CD14-positive monocyte (primary cell): Measurements from ENCODE around the gene NHS. TPM values are rescaled to one million over a fixed set of nuclear protein-coding genes. Genes with fewer than 3 reads are reported as not detected.

ENCODE experiments used
- DNase-seq, 3 donors: peaks; one replicate each; pipeline ENCODE4 v3.0.0-alpha.2; 2011 to 2022
- H2AFZ ChIP-seq: 2 replicates; pipeline ENCODE4 v1.6.0; 2012; ENCODE audit warnings: mild to moderate bottlenecking, low read depth, low read length, inconsistent platforms; ENCODE audit not compliant: insufficient read depth, poor library complexity, severe bottlenecking
- H3K27ac ChIP-seq, 2 donors: 1 replicate in 1 of 2; 2 replicates in 1 of 2; pipeline ENCODE4 v1.5.1; 2012 to 2013; ENCODE audit warnings: low read length in 2 of 2, control low read depth in 1 of 2, inconsistent platforms in 1 of 2, low read depth in 1 of 2, mild to moderate bottlenecking in 1 of 2
- H3K27me3 ChIP-seq, 2 donors: one replicate each; pipeline versions ENCODE4 v1.6.0 to v1.6.1; 2011 to 2013; ENCODE audit warnings: low read length in 2 of 2; ENCODE audit not compliant: control insufficient read depth in 2 of 2, insufficient read depth in 2 of 2
- H3K36me3 ChIP-seq, 2 donors: replicated peaks in 1 of 2; 1 replicate in 1 of 2; 2 replicates in 1 of 2; pipeline versions ENCODE4 v1.5.1 to v1.6.1; 2012 to 2013; ENCODE audit warnings: low read length in 2 of 2, control low read depth in 1 of 2, inconsistent platforms in 1 of 2, mild to moderate bottlenecking in 1 of 2; ENCODE audit not compliant: insufficient read depth in 2 of 2, control insufficient read depth in 1 of 2
- H3K4me1 ChIP-seq, 2 donors: 1 replicate in 1 of 2; 2 replicates in 1 of 2; pipeline versions ENCODE4 v1.5.1 to v1.6.1; 2012 to 2013; ENCODE audit warnings: low read length in 2 of 2, control low read depth in 1 of 2, inconsistent platforms in 1 of 2, mild to moderate bottlenecking in 1 of 2, moderate library complexity in 1 of 2; ENCODE audit not compliant: insufficient read depth in 2 of 2, control insufficient read depth in 1 of 2
- H3K4me2 ChIP-seq: replicated peaks from 2 replicates; pipeline ENCODE3; 2012; ENCODE audit warnings: low read length, moderate library complexity, mild to moderate bottlenecking; ENCODE audit not compliant: poor library complexity, severe bottlenecking; ENCODE audit errors: extremely low read depth
- H3K4me3 ChIP-seq, 3 experiments: fragments of 200-600 bp in 1 of 3; sonication (generic) in 1 of 3; replicated peaks in 1 of 3; 1 replicate in 2 of 3; 2 replicates in 1 of 3; pipeline ENCODE4 v1.5.1; 2011 to 2013; ENCODE audit warnings: low read length in 3 of 3, mild to moderate bottlenecking in 3 of 3, control low read depth in 2 of 3, low read depth in 2 of 3, inconsistent platforms in 1 of 3, moderate library complexity in 1 of 3
- H3K79me2 ChIP-seq: 2 replicates; pipeline ENCODE4 v1.6.0; 2012; ENCODE audit warnings: mild to moderate bottlenecking, control low read depth, inconsistent platforms, low read length, moderate library complexity; ENCODE audit not compliant: insufficient read depth
- H3K9ac ChIP-seq: 2 replicates; pipeline ENCODE4 v1.6.0; 2017; ENCODE audit warnings: low read length, mild to moderate bottlenecking; ENCODE audit not compliant: insufficient read depth, poor library complexity, severe bottlenecking
- H3K9me3 ChIP-seq, 2 donors: replicated peaks in 1 of 2; 1 replicate in 1 of 2; 2 replicates in 1 of 2; pipeline versions ENCODE4 v1.5.1 to v1.6.1; 2012 to 2013; ENCODE audit warnings: low read length in 2 of 2, control low read depth in 1 of 2; ENCODE audit not compliant: control insufficient read depth in 1 of 2, insufficient read depth in 1 of 2
- H4K20me1 ChIP-seq: 2 replicates; pipeline ENCODE4 v1.6.0; 2012; ENCODE audit warnings: mild to moderate bottlenecking, low read length, control low read depth, moderate library complexity; ENCODE audit not compliant: insufficient read depth
- H3K27ac Mint-ChIP-seq, 7 donors: one replicate each; pipeline ENCODE4 v1.8.0; 2020; ENCODE audit warnings: mild to moderate bottlenecking in 7 of 7, mixed read lengths in 7 of 7, moderate library complexity in 6 of 7, inconsistent platforms in 2 of 7
- H3K27me3 Mint-ChIP-seq, 3 donors: one replicate each; pipeline ENCODE4 v1.8.0; 2021 to 2022; ENCODE audit warnings: low read depth in 3 of 3, mild to moderate bottlenecking in 3 of 3, mixed read lengths in 3 of 3, moderate library complexity in 3 of 3, inconsistent platforms in 1 of 3
- H3K36me3 Mint-ChIP-seq, 2 donors: one replicate each; pipeline ENCODE4 v1.8.0; 2020; ENCODE audit warnings: mixed read lengths in 2 of 2, inconsistent platforms in 1 of 2, mild to moderate bottlenecking in 1 of 2
- H3K4me1 Mint-ChIP-seq: one replicate; pipeline ENCODE4 v1.8.0; 2020; ENCODE audit warnings: mild to moderate bottlenecking, mixed read lengths
- H3K4me3 Mint-ChIP-seq, 2 donors: one replicate each; pipeline ENCODE4 v1.8.0; 2020; ENCODE audit warnings: mild to moderate bottlenecking in 2 of 2, mixed read lengths in 2 of 2, moderate library complexity in 1 of 2
- H3K9me3 Mint-ChIP-seq, 7 donors: one replicate each; pipeline ENCODE4 v1.8.0; 2020 to 2022; ENCODE audit warnings: mixed read lengths in 7 of 7, mild to moderate bottlenecking in 6 of 7, moderate library complexity in 6 of 7, inconsistent platforms in 2 of 7
- WGBS: methylation state at CpG from one replicate; pipeline ENCODE4 v1.1.5; 2013; ENCODE audit warnings: missing lambda C conversion rate; ENCODE audit not compliant: insufficient coverage; 5-methylcytosine and 5-hydroxymethylcytosine counted together
- intact Hi-C, 2 donors: fragments of 100-400 bp; cut with micrococcal nuclease; formaldehyde crosslinking; loops; one replicate each; pipeline versions ENCODE4 v1.15.0 to v1.15.1; 2023
- polyA plus RNA-seq, 3 donors: library from polyadenylated mRNA; depleted of rRNA in 1 of 3; unstranded in 2 of 3; stranded (reverse) in 1 of 3; fragments of 300-500 nt in 2 of 3; fragments of >200 nt in 1 of 3; fragmentation: Illumina TruSeq in 2 of 3; gene quantifications; 1 replicate in 2 of 3; 2 replicates in 1 of 3; pipeline ENCODE4 v1.2.3, GENCODE V29; 2012 to 2021
- TF ChIP-seq, protein P1 (sequence below): fragments of 200-600 bp; IDR thresholded peaks from one replicate; pipeline ENCODE4 v1.8.0; 2022; ENCODE audit warnings: antibody characterized with exemption, mild to moderate bottlenecking

Gene NHS
- polyA plus RNA-seq, 3 donors: 0.86 to 1.8 (median 1.3) TPM

DNA sequence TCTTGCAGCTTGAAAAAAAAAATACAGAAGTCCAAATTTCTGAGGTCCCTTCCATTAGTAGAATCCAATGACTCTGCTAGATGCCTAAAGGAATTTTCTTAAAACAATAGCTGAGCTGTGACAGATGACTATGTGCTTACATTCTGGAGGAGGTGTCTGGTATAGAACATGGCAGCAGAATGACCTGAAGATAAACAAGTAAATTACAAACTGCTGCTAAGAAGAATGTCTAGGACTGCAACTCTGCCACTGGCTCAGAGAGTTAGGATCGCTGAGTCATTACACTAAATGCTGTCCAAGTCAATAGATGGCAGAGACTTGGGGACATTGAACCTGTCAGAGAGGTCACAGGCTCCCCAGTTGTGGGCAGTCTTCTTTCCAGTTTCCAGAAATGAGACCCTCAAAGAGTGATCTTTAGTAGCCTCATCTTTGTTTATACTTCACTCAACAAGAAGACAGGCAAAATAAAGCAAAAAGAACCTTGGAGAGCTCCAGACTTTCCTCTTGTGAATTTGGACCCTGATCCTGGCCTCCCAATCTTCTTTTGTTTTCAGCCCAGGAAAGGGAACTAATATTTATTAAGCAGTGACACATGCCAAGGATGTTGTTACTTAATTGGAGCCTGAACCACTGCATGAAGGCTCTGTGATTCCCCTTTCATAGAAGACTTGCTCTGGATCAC lies 305.9 kb downstream of the NHS start:
- Mint-ChIP-seq H3K36me3 (no peaks in the 10 kb centered on the region), H3K27ac (peak overlapping the region in 6 of 7 donors; percentile 25 to 89 (median 78)), H3K9me3 (peaks cover 0 to 6% (median 0%) of the 10 kb centered on the region in 7 donors), H3K4me3 (no peak overlapping the region), H3K4me1 (peaks cover 46% of the 10 kb centered on the region), H3K27me3 (peaks cover 0 to 3% (median 2%) of the 10 kb centered on the region in 3 donors)
- no peak overlapping the region for H2AFZ ChIP-seq
- TF ChIP-seq, protein P1, sequence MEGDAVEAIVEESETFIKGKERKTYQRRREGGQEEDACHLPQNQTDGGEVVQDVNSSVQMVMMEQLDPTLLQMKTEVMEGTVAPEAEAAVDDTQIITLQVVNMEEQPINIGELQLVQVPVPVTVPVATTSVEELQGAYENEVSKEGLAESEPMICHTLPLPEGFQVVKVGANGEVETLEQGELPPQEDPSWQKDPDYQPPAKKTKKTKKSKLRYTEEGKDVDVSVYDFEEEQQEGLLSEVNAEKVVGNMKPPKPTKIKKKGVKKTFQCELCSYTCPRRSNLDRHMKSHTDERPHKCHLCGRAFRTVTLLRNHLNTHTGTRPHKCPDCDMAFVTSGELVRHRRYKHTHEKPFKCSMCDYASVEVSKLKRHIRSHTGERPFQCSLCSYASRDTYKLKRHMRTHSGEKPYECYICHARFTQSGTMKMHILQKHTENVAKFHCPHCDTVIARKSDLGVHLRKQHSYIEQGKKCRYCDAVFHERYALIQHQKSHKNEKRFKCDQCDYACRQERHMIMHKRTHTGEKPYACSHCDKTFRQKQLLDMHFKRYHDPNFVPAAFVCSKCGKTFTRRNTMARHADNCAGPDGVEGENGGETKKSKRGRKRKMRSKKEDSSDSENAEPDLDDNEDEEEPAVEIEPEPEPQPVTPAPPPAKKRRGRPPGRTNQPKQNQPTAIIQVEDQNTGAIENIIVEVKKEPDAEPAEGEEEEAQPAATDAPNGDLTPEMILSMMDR: no peak
- H4K20me1 ChIP-seq: no peaks in the 10 kb centered on the region
- intact Hi-C loops: no loop called here
- no peaks in the 10 kb centered on the region for H3K79me2 ChIP-seq
- peak overlapping the region; percentile 22 for H3K4me2 ChIP-seq
- H3K9me3 ChIP-seq: no peaks in the 10 kb centered on the region
- H3K36me3 ChIP-seq: no peaks in the 10 kb centered on the region
- H3K27me3 ChIP-seq: no peaks in the 10 kb centered on the region
- no peak overlapping the region for H3K9ac ChIP-seq
- WGBS: 83% methylated on average over 1 of the region's 1 CpG
- H3K27ac ChIP-seq: peak overlapping the region; percentile 28 to 47
- DNase-seq: peak in 2 of 3 donors; percentile 9 to 32
- peaks cover 44 to 46% of the 10 kb centered on the region in 2 donors for H3K4me1 ChIP-seq
- H3K4me3 ChIP-seq: no peak overlapping the region

DNA sequence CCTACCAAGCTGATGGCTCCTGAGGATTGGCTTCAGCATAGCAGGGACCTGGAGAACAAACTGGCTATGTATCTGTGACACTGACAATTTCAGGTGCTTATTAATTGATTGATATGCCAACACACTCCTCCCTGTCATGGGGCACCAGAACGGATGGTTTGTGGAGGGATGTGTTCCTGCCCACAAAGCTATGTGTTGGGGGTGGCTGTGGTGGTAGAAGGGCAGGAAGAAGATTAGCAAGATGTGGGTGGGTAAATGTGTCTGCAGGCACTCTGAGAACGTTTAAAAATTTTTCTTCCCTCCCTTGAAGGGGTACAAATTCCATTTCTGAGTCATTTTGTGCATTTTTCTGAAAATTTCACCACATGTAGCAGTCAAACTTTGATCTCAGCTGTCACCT lies 307.3 kb downstream of the NHS start:
- Histone ChIP-seq H3K36me3 (no peaks in the 10 kb centered on the region), H3K27ac (peak overlapping the region in 1 of 2 donors; percentile 47), H3K4me2 (no peak overlapping the region), H3K9ac (no peak overlapping the region), H2AFZ (no peak overlapping the region), H4K20me1 (no peaks in the 10 kb centered on the region), H3K79me2 (no peaks in the 10 kb centered on the region), H3K9me3 (no peaks in the 10 kb centered on the region), H3K4me3 (no peak overlapping the region), H3K4me1 (peaks cover 44 to 46% of the 10 kb centered on the region in 2 donors), H3K27me3 (no peaks in the 10 kb centered on the region)
- H3K36me3 Mint-ChIP-seq: no peaks in the 10 kb centered on the region
- no peak for DNase-seq
- peaks cover 46% of the 10 kb centered on the region for H3K4me1 Mint-ChIP-seq
- intact Hi-C loops: no loop called here
- peaks cover 0 to 3% (median 2%) of the 10 kb centered on the region in 3 donors for H3K27me3 Mint-ChIP-seq
- TF ChIP-seq, protein P1: no peak
- H3K9me3 Mint-ChIP-seq: peaks cover 0 to 6% (median 0%) of the 10 kb centered on the region in 7 donors
- peak overlapping the region in 1 of 7 donors; percentile 28 for H3K27ac Mint-ChIP-seq
- no CpG with 5 or more reads among the region's 2 CpGs for WGBS
- no peak overlapping the region for H3K4me3 Mint-ChIP-seq
